Astrocyte (in vitro differentiated cells and primary cell): Measurements from ENCODE around the gene TENM4.

Source experiments
- CTCF ChIP-seq: IDR thresholded peaks from 2 replicates; pipeline ENCODE4 v1.5.1; 2011; ENCODE audit warnings: low read depth, mild to moderate bottlenecking, inconsistent platforms, low read length, moderate library complexity; ENCODE audit not compliant: insufficient read depth
- EZH2 ChIP-seq: IDR thresholded peaks from 2 replicates; pipeline ENCODE4 v1.6.1; 2012; ENCODE audit warnings: mild to moderate bottlenecking, low read length, inconsistent platforms; ENCODE audit not compliant: insufficient read depth

GRCh38 chr11:78991681-78992080 lies 449.1 kb downstream of the TENM4 start:
- TF ChIP-seq CTCF: no peak
- no peak for TF ChIP-seq EZH2
